ENCODE measurements around the gene PSENEN. TPM values are rescaled to one million over a fixed set of nuclear protein-coding genes. Genes with fewer than 3 reads are reported as not detected.

The PSENEN gene
- polyA plus RNA-seq, 1 donor (not counting 4 experiments of a cell fraction or from before 2014, with no cell fraction given): 36.2 TPM

DNA sequence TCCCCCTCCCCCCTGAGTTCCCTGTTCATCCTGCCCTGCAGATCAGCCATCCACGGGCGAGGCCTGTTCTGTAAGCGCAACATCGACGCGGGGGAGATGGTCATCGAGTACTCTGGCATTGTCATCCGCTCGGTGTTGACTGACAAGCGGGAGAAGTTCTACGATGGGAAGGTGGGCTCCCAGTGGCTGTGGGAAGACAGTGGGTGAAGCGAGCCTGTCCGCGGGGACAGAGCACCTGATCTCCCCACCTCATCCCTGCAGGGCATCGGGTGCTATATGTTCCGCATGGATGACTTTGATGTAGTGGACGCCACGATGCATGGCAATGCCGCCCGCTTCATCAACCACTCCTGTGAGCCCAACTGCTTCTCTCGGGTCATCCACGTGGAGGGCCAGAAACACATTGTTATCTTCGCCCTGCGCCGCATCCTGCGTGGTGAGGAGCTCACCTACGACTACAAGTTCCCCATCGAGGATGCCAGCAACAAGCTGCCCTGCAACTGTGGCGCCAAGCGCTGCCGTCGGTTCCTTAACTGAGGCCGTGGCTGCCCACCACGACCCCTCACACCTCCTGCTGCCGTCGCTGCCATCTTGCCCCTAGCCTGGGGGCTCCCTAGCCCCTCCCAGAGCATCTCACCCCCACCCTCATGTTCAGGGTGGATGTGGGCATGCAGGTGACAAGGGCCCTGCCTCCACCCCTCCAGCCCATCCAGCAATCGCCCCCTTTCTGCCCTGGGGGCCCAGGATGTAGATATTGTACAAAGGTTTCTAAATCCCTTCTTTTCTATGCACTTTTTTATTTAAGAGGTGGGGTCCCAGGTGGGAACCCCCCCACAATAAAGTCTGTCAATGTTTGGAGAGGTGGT, 7.2 kb upstream of the PSENEN start:
- no peaks in the 10 kb centered on the region for H3K9me1 ChIP-seq (ENCODE audit: control insufficient read depth, extremely low read depth, insufficient read depth, low read length)
- no peaks in the 10 kb centered on the region for H3K27me3 ChIP-seq (ENCODE audit: control insufficient read depth, extremely low read depth, insufficient read depth, low read length)
- no peak overlapping the region for H2AFZ ChIP-seq (ENCODE audit: control insufficient read depth, low read length)
- no peaks in the 10 kb centered on the region for H3K79me2 ChIP-seq (ENCODE audit: control insufficient read depth, insufficient read depth, low read length)
- H3K9me3 ChIP-seq (ENCODE audit: control insufficient read depth, low read depth, low read length): no peaks in the 10 kb centered on the region
- FAIRE-seq (no peak), DNase-seq (ENCODE audit: low read depth, low spot score) (no peak)
- H3K36me3 ChIP-seq (ENCODE audit: control insufficient read depth in 2 of 2, extremely low read depth in 1 of 2, insufficient read depth in 2 of 2, low read length in 2 of 2): peaks cover 41 to 47% of the 10 kb centered on the region in 2 experiments
- H3K27ac ChIP-seq (ENCODE audit: control insufficient read depth, insufficient read depth, low read length): no peak overlapping the region
- no peak overlapping the region for H3K4me3 ChIP-seq (ENCODE audit: control insufficient read depth in 2 of 3, extremely low read depth in 1 of 3, insufficient read depth in 2 of 3, low read depth in 1 of 3, low read length in 3 of 3)
- TF ChIP-seq, protein P1, sequence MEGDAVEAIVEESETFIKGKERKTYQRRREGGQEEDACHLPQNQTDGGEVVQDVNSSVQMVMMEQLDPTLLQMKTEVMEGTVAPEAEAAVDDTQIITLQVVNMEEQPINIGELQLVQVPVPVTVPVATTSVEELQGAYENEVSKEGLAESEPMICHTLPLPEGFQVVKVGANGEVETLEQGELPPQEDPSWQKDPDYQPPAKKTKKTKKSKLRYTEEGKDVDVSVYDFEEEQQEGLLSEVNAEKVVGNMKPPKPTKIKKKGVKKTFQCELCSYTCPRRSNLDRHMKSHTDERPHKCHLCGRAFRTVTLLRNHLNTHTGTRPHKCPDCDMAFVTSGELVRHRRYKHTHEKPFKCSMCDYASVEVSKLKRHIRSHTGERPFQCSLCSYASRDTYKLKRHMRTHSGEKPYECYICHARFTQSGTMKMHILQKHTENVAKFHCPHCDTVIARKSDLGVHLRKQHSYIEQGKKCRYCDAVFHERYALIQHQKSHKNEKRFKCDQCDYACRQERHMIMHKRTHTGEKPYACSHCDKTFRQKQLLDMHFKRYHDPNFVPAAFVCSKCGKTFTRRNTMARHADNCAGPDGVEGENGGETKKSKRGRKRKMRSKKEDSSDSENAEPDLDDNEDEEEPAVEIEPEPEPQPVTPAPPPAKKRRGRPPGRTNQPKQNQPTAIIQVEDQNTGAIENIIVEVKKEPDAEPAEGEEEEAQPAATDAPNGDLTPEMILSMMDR (optimal IDR thresholded peaks at IDR 0.05 in 1 of 3, IDR thresholded peaks at IDR 0.05 in 1 of 3, conservative IDR thresholded peaks at IDR 0.05 in 1 of 3; ENCODE audit: extremely low read depth in 1 of 3, insufficient read depth in 2 of 3, low read length in 3 of 3): no peak
- TF ChIP-seq EZH2 (IDR thresholded peaks at IDR 0.05; ENCODE audit: low read length): no peak
- H3K4me1 ChIP-seq (ENCODE audit: control insufficient read depth, extremely low read depth, insufficient read depth, low read length): peaks cover 8% of the 10 kb centered on the region
- no peak overlapping the region for H3K4me2 ChIP-seq (ENCODE audit: control insufficient read depth, extremely low read depth, insufficient read depth, low read depth, low read length)
- H3K9ac ChIP-seq (ENCODE audit: control insufficient read depth, extremely low read depth, insufficient read depth, low read length): no peak overlapping the region
- H4K20me1 ChIP-seq (ENCODE audit: control insufficient read depth, extremely low read depth, insufficient read depth, low read length): peaks cover 6% of the 10 kb centered on the region
- dilution Hi-C loops (cut with MboI; ENCODE audit: extremely low pct_ligation_motif_present, low sequenced_read_pairs): no loop called here

DNA sequence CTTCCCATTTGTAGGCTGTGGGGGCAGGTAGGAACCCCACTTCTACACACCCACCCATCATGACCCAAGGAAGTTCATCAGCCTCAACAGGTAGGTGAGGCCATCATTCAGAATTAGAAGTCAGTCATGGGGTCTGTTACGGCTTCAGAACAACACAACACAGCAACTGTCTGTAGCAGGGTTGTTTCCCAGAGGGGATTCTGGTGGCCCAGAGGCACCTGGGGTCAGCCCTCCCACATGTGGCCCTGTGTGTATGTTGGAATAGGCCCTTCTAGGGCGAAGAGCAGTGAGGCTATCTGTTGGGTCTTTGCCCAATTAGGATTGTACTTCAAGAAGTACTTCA, 6.6 kb upstream of the PSENEN start:
- Histone ChIP-seq H3K36me3 (ENCODE audit: control insufficient read depth in 2 of 2, extremely low read depth in 1 of 2, insufficient read depth in 2 of 2, low read length in 2 of 2) (peaks cover 39 to 41% of the 10 kb centered on the region in 2 experiments), H3K79me2 (ENCODE audit: control insufficient read depth, insufficient read depth, low read length) (peaks cover under 1% of the 10 kb centered on the region), H3K27me3 (ENCODE audit: control insufficient read depth, extremely low read depth, insufficient read depth, low read length) (no peaks in the 10 kb centered on the region), H3K4me1 (ENCODE audit: control insufficient read depth, extremely low read depth, insufficient read depth, low read length) (peaks cover 8% of the 10 kb centered on the region), H4K20me1 (ENCODE audit: control insufficient read depth, extremely low read depth, insufficient read depth, low read length) (peaks cover 6% of the 10 kb centered on the region), H3K9ac (ENCODE audit: control insufficient read depth, extremely low read depth, insufficient read depth, low read length) (no peak overlapping the region), H2AFZ (ENCODE audit: control insufficient read depth, low read length) (no peak overlapping the region), H3K4me3 (ENCODE audit: control insufficient read depth in 2 of 3, extremely low read depth in 1 of 3, insufficient read depth in 2 of 3, low read depth in 1 of 3, low read length in 3 of 3) (no peak overlapping the region), H3K4me2 (ENCODE audit: control insufficient read depth, extremely low read depth, insufficient read depth, low read depth, low read length) (no peak overlapping the region), H3K9me1 (ENCODE audit: control insufficient read depth, extremely low read depth, insufficient read depth, low read length) (no peaks in the 10 kb centered on the region), H3K27ac (ENCODE audit: control insufficient read depth, insufficient read depth, low read length) (no peak overlapping the region), H3K9me3 (ENCODE audit: control insufficient read depth, low read depth, low read length) (no peaks in the 10 kb centered on the region)
- DNase-seq (ENCODE audit: low read depth, low spot score): no peak
- TF ChIP-seq, protein P1 (optimal IDR thresholded peaks at IDR 0.05 in 1 of 3, IDR thresholded peaks at IDR 0.05 in 1 of 3, conservative IDR thresholded peaks at IDR 0.05 in 1 of 3; ENCODE audit: extremely low read depth in 1 of 3, insufficient read depth in 2 of 3, low read length in 3 of 3): no peak
- no peak for TF ChIP-seq EZH2 (IDR thresholded peaks at IDR 0.05; ENCODE audit: low read length)
- dilution Hi-C loops (cut with MboI; ENCODE audit: extremely low pct_ligation_motif_present, low sequenced_read_pairs): no loop called here
- no peak for FAIRE-seq

Measured in keratinocyte (primary cell).